Measurements from ENCODE around the gene LRRD1. TPM values are rescaled to one million over a fixed set of nuclear protein-coding genes. Genes with fewer than 3 reads are reported as not detected.

LRRD1 gene
- total and polyA plus RNA-seq, 2 of the 13 experiments (the other 11 are each of a cell fraction or from before 2014, with no cell fraction given): 0.03 TPM; not detected in 1

- TF ChIP-seq FOXK2 (IDR thresholded peaks at IDR 0.05) (no peak), ZNF761 (CRISPR knock-in tag; conservative IDR thresholded peaks at IDR 0.05) (peak; percentile 96; the same call in 1 of the 2 replicates), ZNF296 (CRISPR knock-in tag; conservative IDR thresholded peaks at IDR 0.05) (no peak), MAF1 (CRISPR knock-in tag; IDR thresholded peaks at IDR 0.05; ENCODE audit: borderline replicate concordance) (no peak; the same call in none of the 2 replicates), NFKB2 (CRISPR knock-in tag; IDR thresholded peaks at IDR 0.05; ENCODE audit: borderline replicate concordance) (peak; percentile 87), FOXO1 (CRISPR knock-in tag; IDR thresholded peaks at IDR 0.05) (no peak), ZC3H13 (CRISPR knock-in tag; IDR thresholded peaks at IDR 0.05) (peak; percentile 50; the same call in 1 of the 2 replicates), SMARCE1 (IDR thresholded peaks at IDR 0.05; ENCODE audit: borderline replicate concordance) (no peak), ZNF713 (CRISPR knock-in tag; IDR thresholded peaks at IDR 0.05) (no peak), ZNF580 (CRISPR knock-in tag; IDR thresholded peaks at IDR 0.05; ENCODE audit: borderline replicate concordance, low read depth) (peak; percentile 54; the same call in 1 of the 2 replicates), HMGXB3 (CRISPR knock-in tag; IDR thresholded peaks at IDR 0.05; ENCODE audit: borderline replicate concordance) (no peak), SP2 (CRISPR knock-in tag; IDR thresholded peaks at IDR 0.05) (peak; percentile 78), LRRFIP1 (CRISPR knock-in tag; conservative IDR thresholded peaks at IDR 0.05) (0 out of 2 replicates have a peak, but pooled peaks have one; percentile 19), PRPF4 (IDR thresholded peaks at IDR 0.05; ENCODE audit: low read depth, low read length, poor library complexity, severe bottlenecking) (no peak), NCOA2 (CRISPR knock-in tag; IDR thresholded peaks at IDR 0.05) (peak; percentile 64; the same call in 1 of the 2 replicates), ZNF430 (CRISPR knock-in tag; IDR thresholded peaks at IDR 0.05) (peak; percentile 73; the same call in 1 of the 2 replicates)
- TF ChIP-seq, protein P1, sequence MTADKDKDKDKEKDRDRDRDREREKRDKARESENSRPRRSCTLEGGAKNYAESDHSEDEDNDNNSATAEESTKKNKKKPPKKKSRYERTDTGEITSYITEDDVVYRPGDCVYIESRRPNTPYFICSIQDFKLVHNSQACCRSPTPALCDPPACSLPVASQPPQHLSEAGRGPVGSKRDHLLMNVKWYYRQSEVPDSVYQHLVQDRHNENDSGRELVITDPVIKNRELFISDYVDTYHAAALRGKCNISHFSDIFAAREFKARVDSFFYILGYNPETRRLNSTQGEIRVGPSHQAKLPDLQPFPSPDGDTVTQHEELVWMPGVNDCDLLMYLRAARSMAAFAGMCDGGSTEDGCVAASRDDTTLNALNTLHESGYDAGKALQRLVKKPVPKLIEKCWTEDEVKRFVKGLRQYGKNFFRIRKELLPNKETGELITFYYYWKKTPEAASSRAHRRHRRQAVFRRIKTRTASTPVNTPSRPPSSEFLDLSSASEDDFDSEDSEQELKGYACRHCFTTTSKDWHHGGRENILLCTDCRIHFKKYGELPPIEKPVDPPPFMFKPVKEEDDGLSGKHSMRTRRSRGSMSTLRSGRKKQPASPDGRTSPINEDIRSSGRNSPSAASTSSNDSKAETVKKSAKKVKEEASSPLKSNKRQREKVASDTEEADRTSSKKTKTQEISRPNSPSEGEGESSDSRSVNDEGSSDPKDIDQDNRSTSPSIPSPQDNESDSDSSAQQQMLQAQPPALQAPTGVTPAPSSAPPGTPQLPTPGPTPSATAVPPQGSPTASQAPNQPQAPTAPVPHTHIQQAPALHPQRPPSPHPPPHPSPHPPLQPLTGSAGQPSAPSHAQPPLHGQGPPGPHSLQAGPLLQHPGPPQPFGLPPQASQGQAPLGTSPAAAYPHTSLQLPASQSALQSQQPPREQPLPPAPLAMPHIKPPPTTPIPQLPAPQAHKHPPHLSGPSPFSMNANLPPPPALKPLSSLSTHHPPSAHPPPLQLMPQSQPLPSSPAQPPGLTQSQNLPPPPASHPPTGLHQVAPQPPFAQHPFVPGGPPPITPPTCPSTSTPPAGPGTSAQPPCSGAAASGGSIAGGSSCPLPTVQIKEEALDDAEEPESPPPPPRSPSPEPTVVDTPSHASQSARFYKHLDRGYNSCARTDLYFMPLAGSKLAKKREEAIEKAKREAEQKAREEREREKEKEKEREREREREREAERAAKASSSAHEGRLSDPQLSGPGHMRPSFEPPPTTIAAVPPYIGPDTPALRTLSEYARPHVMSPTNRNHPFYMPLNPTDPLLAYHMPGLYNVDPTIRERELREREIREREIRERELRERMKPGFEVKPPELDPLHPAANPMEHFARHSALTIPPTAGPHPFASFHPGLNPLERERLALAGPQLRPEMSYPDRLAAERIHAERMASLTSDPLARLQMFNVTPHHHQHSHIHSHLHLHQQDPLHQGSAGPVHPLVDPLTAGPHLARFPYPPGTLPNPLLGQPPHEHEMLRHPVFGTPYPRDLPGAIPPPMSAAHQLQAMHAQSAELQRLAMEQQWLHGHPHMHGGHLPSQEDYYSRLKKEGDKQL (CRISPR knock-in tag; IDR thresholded peaks at IDR 0.05; ENCODE audit: low read depth): no peak
Observed at GRCh38 chr7:92134271-92135051, 44.5 kb downstream of the LRRD1 start, which contains the start of gene CYP51A1 (continued).

All from HepG2 (cell line).